CD4-positive, alpha-beta T cell treated with Interleukin-15 for 1 hour (primary cell): ENCODE measurements around the gene MPDU1.

ENCODE experiments used
- DNase-seq: peaks from one replicate; pipeline ENCODE4 v3.0.0-alpha.2; 2020

MPDU1 gene

GRCh38 chr17:7561028-7561575, 22.6 kb upstream of the MPDU1 start:
- peak; percentile 84 for DNase-seq

GRCh38 chr17:7561589-7562207, 22.0 kb upstream of the MPDU1 start, which contains the start of gene SENP3:
Gene SENP3 (plus strand): TSS chr17:7561919. CDS start chr17:7563077, 1,158 bp downstream.
- peak; percentile 93 for DNase-seq

- DNase-seq = no peak
These were observed 21.4 kb upstream of the MPDU1 start for GRCh38 chr17:7562208-7562605.

GRCh38 chr17:7563115-7563869, 20.4 kb upstream of the MPDU1 start:
- DNase-seq = no peak

GRCh38 chr17:7569571-7569970, 14.1 kb upstream of the MPDU1 start:
- DNase-seq = no peak

- DNase-seq = no peak
These were observed 13.3 kb upstream of the MPDU1 start for GRCh38 chr17:7570351-7570750.

- DNase-seq = no peak
These were observed 11.4 kb upstream of the MPDU1 start for GRCh38 chr17:7572338-7572587.

GRCh38 chr17:7572588-7573323, 10.9 kb upstream of the MPDU1 start:
- peak; percentile 100 for DNase-seq

- peak; percentile 94 for DNase-seq
These were observed 10.2 kb upstream of the MPDU1 start for GRCh38 chr17:7573324-7574080.

GRCh38 chr17:7574176-7574953, 9.3 kb upstream of the MPDU1 start:
- DNase-seq = no peak

GRCh38 chr17:7575481-7575883, 8.2 kb upstream of the MPDU1 start:
- no peak for DNase-seq

GRCh38 chr17:7575959-7576358, 7.7 kb upstream of the MPDU1 start:
- DNase-seq = no peak

GRCh38 chr17:7576432-7576937, 7.2 kb upstream of the MPDU1 start:
- DNase-seq = no peak

- DNase-seq = no peak
These were observed 6.1 kb upstream of the MPDU1 start for GRCh38 chr17:7577327-7578199.

- peak; percentile 88 for DNase-seq
These were observed 4.4 kb upstream of the MPDU1 start, which contains the start of gene CD68 for GRCh38 chr17:7579001-7579833. Gene CD68 (plus strand): TSS chr17:7579638. CDS start chr17:7579678, 40 bp downstream.

- peak; percentile 39 for DNase-seq
These were observed 3.6 kb upstream of the MPDU1 start for GRCh38 chr17:7579834-7580603.

- no peak for DNase-seq
These were observed 2.8 kb upstream of the MPDU1 start for GRCh38 chr17:7580604-7581575.
